IMR-90 (cell line): ENCODE measurements around the gene SREBF2. TPM values are rescaled to one million over a fixed set of nuclear protein-coding genes. Genes with fewer than 3 reads are reported as not detected.

Experiments
- ATAC-seq: fragments of 200-7000 bp; cut with Tn5 transposase; 2 replicates; pipeline ENCODE4 v1.9.1; 2020; ENCODE audit warnings: low read depth, mild to moderate bottlenecking, moderate library complexity
- BruUV-seq: library from RNA; stranded (reverse); fragments of 400-500 nt; replicated peaks from 2 replicates; lab custom pipeline; 2021; lab: Mats Ljungman, UMichigan
- CTCF ChIA-PET: fragments of 300-600 bp; formaldehyde crosslinking; extraction: SDS; loops from one replicate; lab custom pipeline; 2021; ENCODE audit warnings: antibody characterized with exemption; lab: Yijun Ruan, JAX
- POLR2A ChIA-PET: fragments of 300-600 bp; sonication (Branson Sonifier 250); formaldehyde crosslinking; loops from one replicate; lab custom pipeline; 2022; ENCODE audit warnings: antibody characterized with exemption; ENCODE audit not compliant: unreplicated experiment; lab: Charles Lee
- DNase-seq: peaks from one replicate; pipeline ENCODE4 v3.0.0; 2013
- H2AFZ ChIP-seq: replicated peaks from 2 replicates; pipeline ENCODE3; 2013; ENCODE audit warnings: low read length, mild to moderate bottlenecking; ENCODE audit not compliant: poor library complexity
- H2AK5ac ChIP-seq: 2 replicates; pipeline ENCODE4 v1.6.1; 2013; ENCODE audit warnings: low read depth, low read length, inconsistent platforms
- H2AK9ac ChIP-seq: replicated peaks from 2 replicates; pipeline ENCODE3; 2013; ENCODE audit warnings: mild to moderate bottlenecking, low read depth, low read length, moderate library complexity; ENCODE audit not compliant: poor library complexity
- H2BK120ac ChIP-seq: 2 replicates; pipeline ENCODE4 v1.6.1; 2013; ENCODE audit warnings: low read depth, low read length, inconsistent platforms
- H2BK15ac ChIP-seq: 3 replicates; pipeline ENCODE4 v1.6.1; 2013; ENCODE audit warnings: low read depth, low read length, inconsistent platforms
- H2BK20ac ChIP-seq: 2 replicates; pipeline ENCODE4 v1.6.1; 2013; ENCODE audit warnings: low read depth, mild to moderate bottlenecking, inconsistent platforms, low read length, moderate library complexity
- H2BK5ac ChIP-seq: 2 replicates; pipeline ENCODE4 v1.6.1; 2013; ENCODE audit warnings: mild to moderate bottlenecking, low read depth, low read length, inconsistent platforms; ENCODE audit not compliant: poor library complexity, severe bottlenecking
- H3K14ac ChIP-seq: replicated peaks from 2 replicates; pipeline ENCODE4 v1.6.1; 2013; ENCODE audit warnings: low read depth, low read length, inconsistent platforms
- H3K18ac ChIP-seq: 2 replicates; pipeline ENCODE4 v1.6.1; 2013; ENCODE audit warnings: low read depth, low read length, control low read depth
- H3K23ac ChIP-seq: 2 replicates; pipeline ENCODE4 v1.6.1; 2013; ENCODE audit warnings: low read depth, low read length, inconsistent platforms
- H3K27ac ChIP-seq: 2 replicates; pipeline ENCODE4 v1.5.1; 2013; ENCODE audit warnings: mild to moderate bottlenecking, control low read depth, low read length; ENCODE audit not compliant: insufficient read depth
- H3K27me3 ChIP-seq: 2 replicates; pipeline ENCODE4 v1.6.1; 2013; ENCODE audit warnings: low read length; ENCODE audit not compliant: control insufficient read depth, insufficient read depth
- H3K36me3 ChIP-seq: 2 replicates; pipeline ENCODE4 v1.6.1; 2013; ENCODE audit warnings: low read length, mixed read lengths; ENCODE audit not compliant: control insufficient read depth, insufficient read depth
- H3K4ac ChIP-seq: 2 replicates; pipeline ENCODE4 v1.6.1; 2013; ENCODE audit warnings: low read depth, low read length, inconsistent platforms
- H3K4me1 ChIP-seq: 2 replicates; pipeline ENCODE4 v1.6.1; 2013; ENCODE audit warnings: low read length, mixed read lengths; ENCODE audit not compliant: control insufficient read depth, insufficient read depth
- H3K4me2 ChIP-seq: 2 replicates; pipeline ENCODE4 v1.6.1; 2013; ENCODE audit warnings: low read depth, mild to moderate bottlenecking, control low read depth, low read length, moderate library complexity
- H3K4me3 ChIP-seq: 2 replicates; pipeline ENCODE4 v1.5.1; 2013; ENCODE audit warnings: low read depth, mild to moderate bottlenecking, control low read depth, low read length, moderate library complexity; ENCODE audit not compliant: insufficient read depth
- H3K56ac ChIP-seq: 2 replicates; pipeline ENCODE4 v1.6.1; 2013; ENCODE audit warnings: low read length, inconsistent platforms; ENCODE audit not compliant: insufficient read depth; ENCODE audit errors: extremely low read depth
- H3K79me1 ChIP-seq, 2 experiments: 2 replicates each; pipeline ENCODE4 v1.6.1; 2013; ENCODE audit warnings: low read length in 2 of 2, inconsistent platforms in 1 of 2, low read depth in 1 of 2
- H3K9ac ChIP-seq: 2 replicates; pipeline ENCODE4 v1.6.1; 2013; ENCODE audit warnings: low read depth, low read length, control low read depth
- H3K9me1 ChIP-seq: 2 replicates; pipeline ENCODE4 v1.6.1; 2013; ENCODE audit warnings: low read length, inconsistent platforms; ENCODE audit not compliant: insufficient read depth
- H3K9me3 ChIP-seq: 2 replicates; pipeline ENCODE4 v1.6.1; 2013; ENCODE audit warnings: low read length; ENCODE audit not compliant: control insufficient read depth, insufficient read depth
- H4K20me1 ChIP-seq: 2 replicates; pipeline ENCODE4 v1.6.1; 2013; ENCODE audit warnings: low read length, inconsistent platforms; ENCODE audit not compliant: insufficient read depth
- H4K5ac ChIP-seq: 2 replicates; pipeline ENCODE4 v1.6.1; 2013; ENCODE audit warnings: mild to moderate bottlenecking, low read depth, low read length, control low read depth
- H4K8ac ChIP-seq, 2 experiments: 2 replicates each; pipeline ENCODE4 v1.6.1; 2013; ENCODE audit warnings: low read depth in 2 of 2, low read length in 2 of 2, control low read depth in 1 of 2, inconsistent platforms in 1 of 2
- H4K91ac ChIP-seq: 2 replicates; pipeline ENCODE4 v1.6.1; 2013; ENCODE audit warnings: low read depth, low read length, inconsistent platforms; ENCODE audit not compliant: insufficient read depth
- CHD1 ChIP-seq: IDR thresholded peaks from 2 replicates; pipeline ENCODE4 v1.6.1; 2012; ENCODE audit warnings: low read depth, low read length, improper control_type of control experiment
- CTCF ChIP-seq: conservative IDR thresholded peaks from 2 replicates; pipeline ENCODE4 v1.5.1; 2012; ENCODE audit warnings: mild to moderate bottlenecking, low read depth, low read length, improper control_type of control experiment
- FOS ChIP-seq: fragments of 150-350 bp; IDR thresholded peaks from 2 replicates; pipeline ENCODE4 v1.6.1; 2016; ENCODE audit warnings: low read depth, low read length
- MAFK ChIP-seq: IDR thresholded peaks from 2 replicates; pipeline ENCODE4 v1.6.1; 2012; ENCODE audit warnings: low read depth, low read length, improper control_type of control experiment
- MXI1 ChIP-seq: IDR thresholded peaks from 2 replicates; pipeline ENCODE4 v1.6.1; 2012; ENCODE audit warnings: low read depth, mild to moderate bottlenecking, low read length, moderate library complexity, borderline replicate concordance
- NFE2L2 ChIP-seq: fragments of 150-350 bp; IDR thresholded peaks from 2 replicates; pipeline ENCODE4 v1.6.1; 2016; ENCODE audit warnings: low read depth, mild to moderate bottlenecking, low read length
- RCOR1 ChIP-seq: IDR thresholded peaks from 2 replicates; pipeline ENCODE4 v1.6.1; 2012; ENCODE audit warnings: mild to moderate bottlenecking, low read length, improper control_type of control experiment; ENCODE audit not compliant: insufficient replicate concordance
- SMC3 ChIP-seq: fragments of 150-350 bp; IDR thresholded peaks from 2 replicates; pipeline ENCODE4 v1.6.1; 2016; ENCODE audit warnings: low read depth, mild to moderate bottlenecking, antibody characterized with exemption, low read length, moderate library complexity
- WGBS, 2 experiments: methylation state at CpG; one replicate each; pipeline versions ENCODE4 v1.1.5 to v1.1.7; 2013; ENCODE audit warnings: missing lambda C conversion rate in 2 of 2; ENCODE audit not compliant: insufficient read length in 1 of 2; ENCODE audit errors: extremely low coverage in 2 of 2; 5-methylcytosine and 5-hydroxymethylcytosine counted together
- dilution Hi-C: fragments of 300-500 bp; cut with HindIII; formaldehyde crosslinking; loops from one replicate; pipeline ENCODE4 v1.14.3; 2018; ENCODE audit warnings: low sequenced_read_pairs; ENCODE audit not compliant: unreplicated experiment
- in situ Hi-C: fragments of 300-500 bp; cut with MboI; formaldehyde crosslinking; loops from 3 replicates; pipeline ENCODE4 v1.14.3; 2019; ENCODE audit warnings: low sequenced_read_pairs, inconsistent platforms, mixed read lengths
- intact Hi-C: fragments of 100-400 bp; cut with micrococcal nuclease; formaldehyde crosslinking; loops from 2 replicates; pipeline ENCODE4 v1.10.0; 2022
- polyA plus RNA-seq, 3 experiments: library from polyadenylated mRNA; depleted of rRNA; stranded (reverse); fragments of >200 nt; gene quantifications; 2 replicates each; pipeline ENCODE4 v1.2.3, GENCODE V29; 2012; ENCODE audit warnings: low replicate concordance in 1 of 3
- total RNA-seq: library from RNA; depleted of rRNA; stranded (reverse); fragments of >200 nt; gene quantifications from 2 replicates; pipeline ENCODE4 v1.2.3, GENCODE V29; 2012

The SREBF2 gene
- total and polyA plus RNA-seq, 2 of the 4 experiments (the other 2 are of a cell fraction), result 8.1 to 47.4 TPM

- Histone ChIP-seq H3K14ac (no peak overlapping the region), H3K23ac (no peak overlapping the region), H2BK15ac (no peak overlapping the region), H3K36me3 (no peaks in the 10 kb centered on the region), H3K4me3 (no peak overlapping the region), H2AFZ (no peak overlapping the region), H2AK9ac (no peak overlapping the region), H3K4me1 (peaks cover 15% of the 10 kb centered on the region), H2AK5ac (no peak overlapping the region), H2BK120ac (no peak overlapping the region), H3K56ac (no peak overlapping the region), H3K9me1 (0 out of 2 replicates have a peak, but pooled peaks cover 4% of the 10 kb centered on the region), H3K4me2 (no peak overlapping the region), H3K4ac (no peak overlapping the region), H4K91ac (no peak overlapping the region), H3K27ac (no peak overlapping the region), H3K27me3 (no peaks in the 10 kb centered on the region), H4K5ac (no peak overlapping the region), H3K9ac (no peak overlapping the region), H3K18ac (no peak overlapping the region), H4K20me1 (no peaks in the 10 kb centered on the region), H4K8ac (no peak overlapping the region), H2BK20ac (no peak overlapping the region), H2BK5ac (no peak overlapping the region), H3K9me3 (no peaks in the 10 kb centered on the region), H3K79me1 (peaks cover 0 to 4% of the 10 kb centered on the region in 2 experiments; a peak in 1 of 4 replicates)
- ChIA-PET CTCF (no interaction called here), POLR2A (no interaction called here)
- intact Hi-C loops, result no loop called here
- no peak for DNase-seq
- dilution Hi-C loops, result no loop called here
- WGBS, 2 experiments, result 92% methylated on average over 9 of the region's 12 CpGs; no CpG with 5 or more reads in 1 of the 2 experiments
- in situ Hi-C loops, result no loop called here
- ATAC-seq, result no peak
- TF ChIP-seq FOS (no peak), SMC3 (no peak), CTCF (no peak), CHD1 (no peak), MAFK (no peak), RCOR1 (no peak), MXI1 (no peak), NFE2L2 (no peak)
- BruUV-seq, result no TSS peak
Observed at GRCh38 chr22:41821471-41822316, 11.2 kb upstream of the SREBF2 start.
